HTR-8/SVneo (cell line): ENCODE results near the gene EXD3.

Experiments
- DNase-seq: peaks from one replicate; pipeline ENCODE4 v3.0.0; 2011; ENCODE audit warnings: low spot score, mixed read lengths; ENCODE audit not compliant: insufficient read length
- FAIRE-seq: peaks from 2 replicates; lab custom pipeline; 2011; peaks lifted over from hg19 to GRCh38; lab: Jason Lieb, UNC

EXD3 gene

DNA sequence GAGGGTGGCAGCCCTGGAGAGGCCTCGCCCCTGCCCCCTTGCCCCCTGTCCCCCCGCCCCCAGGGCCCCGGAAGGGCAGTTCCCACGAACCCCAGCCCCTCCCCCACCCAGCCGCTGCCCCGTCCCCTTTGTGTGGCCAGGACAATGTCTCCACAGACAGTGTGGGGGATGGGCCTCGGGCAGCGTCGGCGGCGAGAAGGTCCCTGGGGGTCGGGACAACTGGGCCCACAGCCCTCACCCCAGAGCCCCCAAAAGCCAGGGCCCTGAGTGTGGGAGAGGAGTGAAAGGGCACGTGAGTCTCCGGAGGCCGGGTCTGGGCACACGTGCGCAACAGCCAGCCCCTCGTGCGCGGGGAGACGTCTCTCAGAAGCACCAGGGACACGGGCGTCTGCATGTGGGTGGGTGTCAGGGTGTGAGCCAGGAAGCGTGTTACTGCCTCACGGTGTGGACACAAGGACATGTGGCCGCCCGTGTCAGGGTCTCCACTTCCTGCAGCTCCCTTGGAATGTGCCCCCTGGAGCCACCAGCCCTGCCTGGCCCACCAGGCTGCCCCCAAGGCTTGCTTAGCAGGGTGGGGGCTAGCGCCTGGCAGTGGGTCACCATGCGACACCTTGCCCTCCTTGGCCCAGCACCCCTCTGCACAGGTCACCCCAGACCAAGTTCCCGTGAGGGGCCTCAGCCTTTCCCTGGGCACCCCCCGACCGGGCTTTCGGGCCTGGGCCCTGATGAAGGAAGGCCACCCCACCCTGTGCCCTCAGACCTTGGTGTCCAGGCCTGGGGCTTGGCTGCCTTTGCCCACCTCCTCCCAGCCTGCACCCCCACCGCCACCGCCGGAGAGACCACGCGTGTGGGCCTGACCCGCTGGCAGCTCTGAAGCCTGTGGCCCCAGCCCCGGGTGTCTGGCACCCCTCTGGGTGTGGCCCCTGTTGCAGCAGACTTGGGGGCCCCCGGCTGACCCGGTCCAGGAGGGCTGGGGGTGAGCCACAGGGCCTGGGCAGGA, 108.1 kb downstream of the EXD3 start:
- FAIRE-seq: no peak

DNA sequence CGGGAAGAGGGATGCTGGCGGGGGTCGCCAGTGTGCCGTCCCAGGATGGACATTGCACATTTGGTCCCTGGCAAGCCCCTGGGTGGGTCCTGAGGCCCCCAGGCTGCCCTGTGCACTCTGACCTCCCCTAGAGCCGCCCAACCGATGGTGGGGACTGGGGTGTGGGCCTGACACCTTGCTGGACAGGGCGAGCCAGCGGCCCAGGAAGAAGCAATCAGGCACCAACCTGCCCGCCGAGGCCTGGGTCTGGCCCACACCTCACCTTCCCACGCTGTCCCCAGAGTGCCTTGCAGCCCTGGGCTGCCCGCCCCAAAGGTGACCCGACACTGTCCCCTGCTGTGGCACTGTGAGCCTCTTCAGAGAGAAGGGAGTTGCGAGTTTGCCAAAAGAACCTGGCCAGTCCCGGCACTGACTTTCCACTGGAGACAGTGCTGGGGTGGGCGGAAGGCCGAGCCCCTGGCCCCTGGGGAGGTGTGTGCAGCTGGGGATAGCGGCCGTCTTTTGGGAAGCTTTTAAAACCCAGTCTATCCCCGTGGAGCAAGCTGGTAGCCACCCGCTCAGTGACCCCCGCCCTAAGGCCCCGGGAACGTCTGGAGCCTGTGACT, 108.9 kb downstream of the EXD3 start:
- FAIRE-seq: no peak
- DNase-seq: no peak

More for the DNA sequence above, 108.1 kb downstream of the EXD3 start:
- DNase-seq: no peak

DNA sequence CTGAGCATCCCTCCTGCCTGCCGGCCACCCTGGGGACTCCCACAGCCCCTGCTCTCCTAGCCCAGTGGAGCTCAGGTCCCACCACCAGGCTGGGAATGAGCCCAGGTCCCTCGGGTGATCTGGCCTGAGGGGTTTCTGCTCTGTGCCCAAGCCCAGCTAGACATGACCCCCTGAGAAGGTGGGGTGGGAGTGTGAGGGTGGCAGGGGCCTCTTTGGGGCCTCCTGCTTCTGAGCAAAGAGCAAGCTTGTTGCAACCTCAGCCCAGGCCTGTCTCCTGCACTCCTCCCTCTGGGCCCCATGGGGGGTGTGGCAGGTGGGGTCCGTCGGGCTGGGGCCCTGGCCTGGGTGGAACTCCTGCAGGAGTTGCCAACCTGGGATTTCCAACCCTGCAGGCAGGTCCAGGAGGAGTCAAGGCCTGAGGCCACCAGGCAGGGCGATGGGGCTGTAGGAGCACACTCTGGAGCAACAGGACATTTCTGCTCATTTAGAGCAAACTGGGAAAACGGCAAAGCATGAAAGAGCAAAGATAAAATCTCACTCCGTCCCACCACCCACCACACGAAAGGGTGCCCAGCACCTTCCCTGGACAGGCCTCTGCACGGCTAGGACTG, 109.5 kb downstream of the EXD3 start:
- no peak for DNase-seq
- no peak for FAIRE-seq

DNA sequence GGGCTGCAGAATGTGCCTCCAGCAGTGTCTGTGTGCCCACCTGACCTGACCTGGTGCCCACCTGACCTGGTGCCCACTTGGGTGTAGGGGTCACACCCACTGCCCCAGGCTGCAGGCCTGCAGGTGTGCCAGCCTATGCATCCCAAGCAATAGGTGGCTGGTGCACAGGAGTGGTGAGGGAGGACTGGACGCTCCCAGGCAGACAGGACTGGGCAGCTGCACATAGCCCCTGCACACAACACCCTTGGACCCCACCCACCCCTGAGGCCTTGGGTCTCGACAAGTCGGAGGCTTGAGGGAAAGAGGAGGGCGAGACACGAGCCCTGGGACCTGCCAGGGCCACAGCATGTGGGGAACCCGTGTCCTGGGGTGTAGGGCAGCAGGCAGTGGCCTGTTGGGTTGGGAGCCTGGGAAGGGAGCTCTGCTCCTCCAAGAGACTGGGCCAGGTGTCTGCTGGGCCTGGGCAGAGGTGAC, 110.1 kb downstream of the EXD3 start:
- no peak for DNase-seq
- FAIRE-seq: no peak

DNA sequence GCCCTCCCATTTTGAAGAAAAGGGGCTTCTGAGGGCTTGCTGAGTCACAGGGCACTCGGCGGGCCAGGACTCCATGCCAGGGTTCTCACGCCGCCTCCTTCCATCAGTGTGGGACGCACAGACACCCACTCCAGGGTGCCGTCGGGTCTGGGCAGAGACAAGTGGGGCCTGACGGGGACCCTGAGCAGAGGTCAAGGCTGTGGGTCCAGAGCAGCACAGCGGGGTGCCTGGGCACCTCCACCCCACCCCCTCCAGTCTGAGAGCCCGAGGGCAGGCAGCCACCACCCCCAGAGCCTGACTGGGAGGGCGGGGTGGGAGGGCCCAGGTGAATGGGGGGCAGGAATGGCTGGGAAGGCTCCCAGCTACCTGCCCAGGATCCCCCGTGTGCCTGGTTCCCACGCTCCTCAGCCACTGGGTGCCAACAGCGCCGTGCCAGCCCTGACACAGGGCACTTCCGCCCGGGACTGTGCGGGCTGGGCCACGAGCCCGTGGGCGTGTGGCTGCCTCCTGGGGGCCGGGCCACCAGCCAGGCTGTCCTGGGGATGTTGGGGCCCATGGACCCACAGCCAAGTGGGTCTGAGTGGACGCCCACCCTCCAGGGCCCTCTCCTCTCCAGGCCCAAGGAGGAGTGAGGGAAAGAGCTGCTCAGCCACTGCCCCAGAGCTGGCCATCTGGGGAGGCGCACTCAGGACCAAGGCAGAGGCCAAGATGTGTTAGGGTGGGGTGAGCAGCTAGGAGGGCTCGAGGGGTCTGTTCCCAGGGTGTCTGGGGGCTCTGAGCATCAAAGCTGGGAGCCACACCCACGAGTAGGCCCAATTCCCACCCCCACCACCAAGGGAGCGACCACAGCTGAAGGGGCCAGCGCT, 110.7 kb downstream of the EXD3 start:
- DNase-seq: no peak
- no peak for FAIRE-seq

DNA sequence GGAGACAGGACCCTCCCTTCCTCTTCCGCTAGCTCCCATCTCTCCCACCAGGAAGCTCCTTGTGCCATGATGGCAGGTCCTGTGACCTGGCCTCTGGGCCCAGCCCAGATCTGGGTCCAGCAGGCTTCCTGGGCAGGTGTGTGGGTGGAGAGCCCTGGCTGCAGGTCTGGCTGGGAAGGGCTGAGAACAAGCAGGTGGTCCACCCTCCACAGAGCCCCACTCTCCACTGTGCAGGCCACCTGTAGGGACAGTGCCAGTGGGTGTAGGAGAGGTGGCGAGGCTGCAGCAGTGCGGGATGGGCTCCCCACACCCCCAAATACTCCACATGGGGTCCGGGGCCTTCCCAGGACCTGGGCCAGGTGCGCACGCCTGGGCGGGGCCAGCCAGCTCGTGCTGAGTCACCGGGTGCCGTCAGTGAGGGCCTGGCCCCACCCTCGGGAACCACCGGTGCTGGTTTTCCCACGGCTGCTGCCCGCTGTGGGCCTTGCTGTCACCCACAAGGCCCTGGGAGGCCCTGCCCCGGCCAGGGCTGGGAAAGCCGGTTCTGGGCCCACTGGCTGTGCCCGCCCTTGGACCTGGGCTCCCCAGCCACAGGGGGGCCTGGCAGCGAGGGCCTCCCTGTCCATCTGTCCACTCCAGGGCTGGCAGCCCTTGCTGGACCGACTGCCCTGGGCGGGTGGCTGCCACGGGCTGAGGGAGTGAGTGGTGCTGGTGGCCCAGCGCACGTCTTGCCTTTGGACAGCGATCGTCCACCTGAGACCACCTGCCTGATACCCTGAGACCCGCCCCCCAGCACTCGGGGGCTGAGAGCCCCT, 111.6 kb downstream of the EXD3 start:
- DNase-seq (no peak), FAIRE-seq (no peak)

DNA sequence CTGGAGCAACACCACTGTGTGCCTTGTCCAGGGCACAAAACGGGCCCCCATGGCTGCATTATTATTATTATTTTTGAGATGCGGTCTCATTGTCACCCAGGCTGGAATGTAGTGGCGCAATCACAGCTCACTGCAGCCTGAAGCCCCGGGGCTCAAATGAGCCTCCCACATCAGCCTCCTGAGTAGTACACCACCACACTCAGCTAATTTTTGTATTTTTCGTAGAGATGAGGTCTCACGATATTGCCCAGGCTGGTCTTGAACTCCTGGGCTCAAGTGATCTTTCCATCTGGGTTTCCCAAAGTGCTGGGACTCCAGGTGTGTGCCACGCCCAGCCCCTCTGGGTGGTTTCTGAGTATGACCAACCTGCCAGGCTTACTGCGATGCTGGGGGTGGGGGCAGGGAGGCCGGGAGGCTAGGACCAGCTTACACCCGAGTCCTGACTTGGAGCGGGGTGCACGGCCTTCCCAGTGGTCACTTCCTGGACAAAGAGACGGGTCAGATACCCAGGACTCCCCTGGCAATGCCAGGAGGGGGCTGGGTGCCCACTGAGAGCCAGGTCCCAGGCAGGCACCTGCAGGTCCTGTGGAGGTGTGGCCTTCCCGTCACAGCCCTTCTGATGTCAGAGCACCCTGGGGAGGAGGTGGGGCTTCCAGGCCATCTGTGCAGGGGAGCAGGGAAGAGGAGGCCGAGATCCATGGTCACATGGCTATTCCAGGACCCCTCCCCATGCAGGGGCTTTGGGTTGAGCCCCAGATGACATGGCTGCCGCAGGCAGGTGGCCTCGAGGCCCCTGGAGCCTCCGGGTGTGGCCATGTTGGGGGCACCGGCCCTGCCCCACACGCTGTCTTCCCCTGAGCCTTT, 112.5 kb downstream of the EXD3 start:
- FAIRE-seq: peak; percentile 59
- DNase-seq: no peak

DNA sequence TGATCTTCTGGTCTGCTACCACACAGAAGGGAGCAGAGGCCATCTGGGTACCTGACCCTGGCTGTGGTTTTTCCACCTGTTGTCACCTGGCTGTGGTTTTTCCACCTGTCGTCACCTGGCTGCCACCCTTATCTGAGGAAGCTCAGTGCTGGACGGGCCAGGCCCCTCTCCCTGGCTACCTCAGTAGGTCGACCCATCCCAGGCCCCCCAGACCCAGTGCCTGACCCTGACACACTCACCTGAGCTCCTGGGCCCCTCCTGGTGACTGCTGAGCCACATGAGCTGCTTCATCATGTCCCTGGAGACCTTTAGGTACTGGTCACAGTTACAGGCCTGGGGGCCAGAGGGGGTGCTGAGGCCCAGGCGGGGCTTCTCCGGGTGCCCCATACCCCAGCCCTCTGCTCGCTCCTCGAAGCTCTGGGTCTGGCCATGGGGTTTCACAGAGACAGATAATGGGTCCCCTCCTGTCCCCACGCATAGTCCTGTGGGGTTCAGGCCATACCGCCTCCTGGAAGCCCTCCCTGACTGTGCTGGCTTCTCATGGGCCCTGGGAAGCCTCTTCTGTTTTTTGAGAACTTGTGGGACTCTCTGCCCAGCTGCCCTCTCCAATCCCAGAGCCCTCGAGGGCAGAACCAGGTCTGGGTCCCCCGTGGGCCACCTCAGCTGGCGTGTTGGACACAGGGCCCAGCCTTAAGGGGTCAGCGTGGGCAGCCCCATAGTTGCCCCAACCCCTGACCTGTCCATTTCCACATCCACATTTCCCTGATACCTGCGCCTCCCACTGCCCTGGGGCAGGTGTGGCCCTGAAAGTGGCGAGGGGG, 113.4 kb downstream of the EXD3 start:
- DNase-seq: no peak
- FAIRE-seq: no peak

DNA sequence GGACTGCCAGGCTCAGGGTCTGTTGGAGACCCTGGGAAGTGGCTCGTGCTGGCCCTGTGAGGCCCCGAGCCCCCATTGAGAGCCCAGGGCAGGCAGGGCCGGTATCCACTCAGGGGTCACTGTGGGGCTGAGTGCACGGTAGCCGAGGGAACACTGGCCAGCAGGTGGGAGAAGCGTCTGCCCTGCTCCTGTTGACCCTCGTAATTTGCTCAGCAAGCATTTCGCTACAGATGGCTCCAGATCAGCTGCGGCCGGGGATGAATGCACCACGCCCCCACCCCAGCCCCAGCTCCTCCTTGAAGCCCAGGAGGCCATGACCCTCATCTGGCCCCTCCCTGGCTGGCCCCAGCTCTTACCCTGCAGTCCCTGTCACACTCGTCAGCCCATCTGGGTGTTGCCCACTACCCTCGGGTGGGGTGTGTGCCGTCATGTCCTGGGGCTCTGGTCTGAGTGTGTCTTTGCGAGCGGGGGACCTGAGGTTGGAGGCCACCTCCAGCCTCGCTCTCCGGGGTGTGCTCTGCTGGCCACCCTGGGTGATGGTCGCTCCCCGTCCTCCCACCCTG, 114.8 kb downstream of the EXD3 start:
- FAIRE-seq (no peak), DNase-seq (no peak)

DNA sequence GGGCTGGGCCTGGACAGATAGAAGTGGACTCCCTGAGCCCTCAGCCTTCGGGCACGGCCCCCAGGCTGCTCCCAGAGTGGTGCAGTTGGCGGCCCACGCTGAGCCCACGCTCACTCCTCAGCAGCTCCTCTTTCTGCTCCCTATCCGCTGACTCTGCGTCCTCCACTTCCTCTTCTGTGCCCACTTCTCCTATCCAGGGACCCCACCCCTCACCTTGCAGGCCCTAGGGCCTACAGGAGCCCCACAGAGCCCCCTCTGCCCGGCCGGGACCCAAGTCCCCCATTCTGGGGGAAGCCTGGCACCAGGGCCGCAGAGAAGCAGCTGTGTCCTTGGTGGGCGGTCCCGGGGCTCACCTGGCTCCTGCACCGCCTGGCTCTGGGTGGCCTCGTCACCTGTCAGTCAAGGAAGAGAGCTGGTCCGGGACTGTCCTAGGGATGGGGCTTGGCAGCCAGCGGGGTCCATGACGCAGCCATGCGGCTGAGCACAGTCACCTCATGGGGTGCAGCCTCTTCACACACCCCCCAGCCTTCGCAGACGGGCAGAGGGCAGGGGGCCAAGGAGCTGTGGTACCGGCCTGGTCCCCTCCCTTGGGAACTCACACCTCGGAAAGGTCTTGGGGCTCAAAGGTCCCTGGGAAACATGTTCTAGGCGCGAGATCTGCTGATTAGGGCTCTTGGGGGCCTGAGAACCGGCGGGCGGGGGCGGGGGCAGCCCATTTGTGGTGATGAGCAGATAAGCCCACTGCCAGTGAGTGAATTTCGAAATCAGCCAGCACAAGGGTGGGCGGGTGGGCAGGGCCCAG, 115.5 kb downstream of the EXD3 start:
- FAIRE-seq (no peak), DNase-seq (no peak)

DNA sequence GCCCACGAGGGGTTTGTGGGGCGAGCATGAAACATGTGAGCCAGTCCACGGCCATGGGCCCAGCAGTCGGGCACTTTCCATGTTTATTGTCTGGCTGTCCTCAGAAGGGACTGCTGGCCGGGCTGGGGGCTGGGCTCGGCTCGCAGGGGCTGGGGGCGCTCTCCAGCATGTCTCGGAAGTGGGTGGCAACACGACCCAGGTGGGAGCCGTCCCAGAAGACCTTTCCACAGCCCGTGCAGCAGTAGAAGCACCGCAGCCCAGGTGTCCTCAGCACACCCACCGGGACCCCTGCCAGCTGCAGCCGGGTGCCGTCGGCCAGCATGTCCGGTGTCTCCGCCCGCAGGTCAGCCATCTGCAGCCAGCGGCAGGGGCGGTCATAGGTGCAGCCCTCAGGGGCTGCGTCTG, 116.1 kb downstream of the EXD3 start:
- FAIRE-seq (no peak), DNase-seq (no peak)

DNA sequence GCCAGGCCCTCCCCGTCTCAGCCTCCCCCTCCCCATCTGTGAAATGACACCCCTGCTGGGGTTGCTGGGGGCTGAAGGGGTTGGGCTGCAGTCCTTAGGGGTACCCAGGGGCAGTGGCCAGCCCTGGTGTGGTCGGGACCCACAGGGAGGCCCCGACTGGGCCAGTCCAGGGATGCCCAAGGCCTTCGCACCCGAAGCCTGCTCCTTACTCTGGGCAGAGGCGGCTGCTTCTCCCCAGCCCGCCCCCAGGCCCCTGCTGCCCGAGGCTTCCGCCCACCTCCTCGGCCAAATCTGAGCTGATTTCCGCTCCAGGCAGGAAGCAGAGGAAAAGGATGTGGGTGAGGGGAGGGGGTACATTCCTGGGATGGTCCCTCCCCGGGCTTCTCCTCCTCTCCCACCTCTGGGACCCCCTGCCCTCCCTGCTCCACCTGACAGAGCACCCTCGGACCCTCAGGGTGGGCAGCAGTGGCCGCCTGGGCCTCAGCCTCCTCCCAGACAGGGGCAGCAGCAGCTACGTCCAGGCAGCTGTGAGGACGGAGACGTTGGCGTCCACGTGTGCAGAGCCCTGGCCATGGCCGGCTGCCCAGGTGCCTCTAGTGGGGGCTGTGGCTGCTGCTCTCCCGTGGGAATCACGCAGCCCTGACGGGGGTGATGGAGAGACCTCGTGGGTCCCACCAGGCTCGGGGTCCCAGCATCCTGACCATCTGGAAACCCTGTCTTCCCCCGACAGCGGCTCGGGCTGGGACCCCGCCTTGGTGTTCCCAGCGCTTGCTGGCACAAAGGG, 116.7 kb downstream of the EXD3 start:
- FAIRE-seq: no peak

DNA sequence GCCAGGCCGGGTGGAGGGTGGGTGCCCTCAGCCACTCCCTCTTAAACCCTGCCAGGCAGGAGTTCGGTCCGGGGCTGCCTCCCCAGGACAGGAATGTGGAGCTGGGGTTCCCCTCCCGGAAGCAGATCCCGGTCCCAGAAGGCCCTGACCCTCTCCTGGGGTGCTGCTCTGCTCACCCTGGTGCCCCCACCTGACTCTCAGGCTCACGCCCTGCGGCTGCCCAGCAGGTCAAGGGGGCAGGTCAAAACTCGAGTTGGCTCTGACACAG, 117.2 kb downstream of the EXD3 start:
- DNase-seq: no peak
- FAIRE-seq: no peak

More for the DNA sequence above, 116.7 kb downstream of the EXD3 start:
- DNase-seq: no peak

DNA sequence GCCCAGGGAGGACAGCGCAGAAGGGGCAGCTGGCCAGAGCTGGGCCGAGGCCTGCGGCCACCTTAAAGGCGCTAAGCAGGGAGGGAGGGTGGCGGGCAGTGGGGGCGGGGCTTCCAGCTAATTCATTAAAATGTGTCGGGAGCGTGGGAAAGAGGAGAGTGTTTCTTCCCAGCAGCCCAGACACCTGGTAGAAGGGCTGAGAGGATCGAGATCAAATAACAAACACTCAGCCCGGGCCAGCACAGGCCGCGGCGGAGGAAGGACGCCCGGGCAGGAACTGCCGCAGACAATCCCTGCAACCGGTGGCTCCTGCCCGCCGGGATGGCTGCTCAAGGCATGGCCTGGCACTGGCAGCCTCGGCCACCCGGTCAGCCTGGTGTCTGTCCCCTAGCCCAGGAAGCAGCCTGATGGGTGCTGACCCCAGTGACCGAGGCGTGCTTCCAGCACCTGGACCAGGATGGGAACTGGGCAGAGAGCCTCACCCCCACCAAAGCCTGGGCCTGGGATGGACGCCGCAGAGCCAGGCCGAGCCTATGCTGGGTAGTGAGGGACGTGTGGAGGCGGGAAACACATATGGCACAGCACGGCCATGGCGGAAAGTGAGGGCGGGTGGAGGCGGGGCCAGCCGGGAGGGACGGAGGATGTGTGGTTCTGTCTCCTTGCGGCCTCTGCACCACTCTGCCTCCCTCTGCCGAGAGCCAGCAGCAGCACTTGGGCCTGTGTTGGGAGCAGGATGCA, 117.7 kb downstream of the EXD3 start:
- no peak for DNase-seq

DNA sequence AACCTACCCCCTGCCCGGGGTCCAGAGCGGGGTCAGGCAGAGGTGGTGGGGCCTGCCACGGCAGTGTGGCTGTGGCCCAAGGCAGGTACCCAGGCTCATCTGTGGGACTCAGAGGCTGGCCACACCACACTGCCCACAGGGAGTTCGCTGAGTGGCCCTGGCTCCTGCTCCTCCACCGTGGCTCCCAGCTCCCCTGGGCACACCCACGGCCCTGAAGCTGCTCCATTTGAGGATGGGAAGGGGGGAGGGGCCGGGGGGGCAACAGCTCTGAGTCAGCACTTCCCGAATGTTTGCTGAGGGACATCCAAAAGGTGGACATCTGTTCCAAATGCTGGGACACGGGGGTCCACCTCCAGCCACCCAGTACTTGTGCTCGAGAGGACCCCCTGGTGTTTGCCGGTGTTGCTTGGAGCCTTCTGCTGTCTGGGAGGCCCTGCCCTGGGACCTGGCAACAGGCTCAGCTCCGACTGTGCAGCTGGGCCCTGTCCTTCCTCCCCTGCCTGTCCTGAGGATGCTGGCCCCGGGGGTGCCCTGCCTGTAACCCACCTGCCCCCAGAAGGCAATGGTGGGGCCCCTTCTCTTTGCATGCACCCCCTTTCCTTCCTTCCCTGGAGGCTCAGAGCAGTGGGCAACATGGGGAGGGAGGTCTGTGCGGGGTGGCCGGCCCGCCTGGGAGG, 118.4 kb downstream of the EXD3 start:
- DNase-seq (no peak), FAIRE-seq (no peak)

More for the DNA sequence above, 117.7 kb downstream of the EXD3 start:
- FAIRE-seq: no peak
